A204.1 (cell line): Measurements from ENCODE around the gene EXT2.

ENCODE experiments used
- FAIRE-seq: peaks from 2 replicates; lab custom pipeline; 2012; peaks lifted over from hg19 to GRCh38; lab: Jason Lieb, UNC

EXT2 gene

GRCh38 chr11:44172966-44173365 lies 77.5 kb downstream of the EXT2 start:
- FAIRE-seq = no peak

GRCh38 chr11:44174842-44175241 lies 79.4 kb downstream of the EXT2 start:
- FAIRE-seq = no peak

- FAIRE-seq = no peak
Measured at GRCh38 chr11:44176546-44177213, 81.2 kb downstream of the EXT2 start.

- FAIRE-seq = no peak
Measured at GRCh38 chr11:44177905-44178304, 82.4 kb downstream of the EXT2 start.

GRCh38 chr11:44178381-44178780 lies 82.9 kb downstream of the EXT2 start:
- no peak for FAIRE-seq

- FAIRE-seq = no peak
Measured at GRCh38 chr11:44179173-44179572, 83.7 kb downstream of the EXT2 start.

- FAIRE-seq = no peak
Measured at GRCh38 chr11:44180107-44180506, 84.6 kb downstream of the EXT2 start.

- no peak for FAIRE-seq
Measured at GRCh38 chr11:44185522-44185921, 90.0 kb downstream of the EXT2 start.

GRCh38 chr11:44186321-44186930 lies 90.9 kb downstream of the EXT2 start:
- FAIRE-seq = no peak

- no peak for FAIRE-seq
Measured at GRCh38 chr11:44188643-44189042, 93.2 kb downstream of the EXT2 start.

- FAIRE-seq = no peak
Measured at GRCh38 chr11:44189986-44190882, 94.8 kb downstream of the EXT2 start.

- no peak for FAIRE-seq
Measured at GRCh38 chr11:44190883-44191230, 95.4 kb downstream of the EXT2 start.

GRCh38 chr11:44191322-44192016 lies 96.0 kb downstream of the EXT2 start:
- no peak for FAIRE-seq

- FAIRE-seq = no peak
Measured at GRCh38 chr11:44192017-44192385, 96.5 kb downstream of the EXT2 start.

GRCh38 chr11:44192462-44193100 lies 97.1 kb downstream of the EXT2 start:
- no peak for FAIRE-seq

GRCh38 chr11:44193856-44194255 lies 98.4 kb downstream of the EXT2 start:
- FAIRE-seq = no peak

GRCh38 chr11:44198146-44198724 lies 102.8 kb downstream of the EXT2 start:
- FAIRE-seq = no peak

GRCh38 chr11:44199298-44199697 lies 103.8 kb downstream of the EXT2 start:
- no peak for FAIRE-seq

- no peak for FAIRE-seq
Measured at GRCh38 chr11:44199816-44200215, 104.3 kb downstream of the EXT2 start.

GRCh38 chr11:44203270-44204043 lies 108.0 kb downstream of the EXT2 start:
- FAIRE-seq = no peak

GRCh38 chr11:44205352-44205751 lies 109.9 kb downstream of the EXT2 start:
- no peak for FAIRE-seq
